ENCODE results near the gene SOCS7.

The SOCS7 gene

DNA sequence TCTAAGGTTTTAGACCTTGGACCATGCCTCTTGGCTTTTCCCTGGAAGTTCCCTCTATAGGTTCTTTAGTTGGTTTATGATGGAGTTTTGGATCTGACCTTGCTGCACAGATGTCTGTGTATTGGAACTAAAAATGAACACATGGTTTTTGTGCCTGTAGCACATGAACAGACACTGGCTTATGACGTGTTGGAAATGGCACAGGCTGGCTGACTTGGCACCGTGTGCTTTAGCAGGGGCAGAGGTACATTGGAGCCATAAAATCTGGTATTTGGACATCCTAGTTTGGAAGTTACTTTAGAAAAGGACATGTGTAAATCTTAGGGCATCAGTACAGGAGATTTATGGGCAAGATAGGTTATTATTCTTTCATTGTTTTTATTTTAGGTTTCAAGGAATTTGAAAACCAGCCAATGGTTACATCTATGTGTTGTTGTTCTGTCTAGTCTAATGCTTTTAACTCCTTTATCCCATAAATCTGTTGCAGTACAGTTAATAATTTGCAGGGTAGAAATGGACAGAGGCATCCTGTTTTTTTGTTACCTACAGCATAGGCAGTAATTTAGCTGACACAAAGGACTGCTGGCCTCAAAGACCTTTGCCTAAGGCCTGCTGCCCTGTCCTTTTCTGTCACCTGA, 6.0 kb downstream of the SOCS7 start:
- peak; percentile 37; the same call in 2 of the 3 replicates for ATAC-seq
- TF ChIP-seq ISL1 (CRISPR knock-in tag; IDR thresholded peaks at IDR 0.05), result peak; percentile 61
- TF ChIP-seq TOX (CRISPR knock-in tag; IDR thresholded peaks at IDR 0.05; ENCODE audit: borderline replicate concordance), result no peak

DNA sequence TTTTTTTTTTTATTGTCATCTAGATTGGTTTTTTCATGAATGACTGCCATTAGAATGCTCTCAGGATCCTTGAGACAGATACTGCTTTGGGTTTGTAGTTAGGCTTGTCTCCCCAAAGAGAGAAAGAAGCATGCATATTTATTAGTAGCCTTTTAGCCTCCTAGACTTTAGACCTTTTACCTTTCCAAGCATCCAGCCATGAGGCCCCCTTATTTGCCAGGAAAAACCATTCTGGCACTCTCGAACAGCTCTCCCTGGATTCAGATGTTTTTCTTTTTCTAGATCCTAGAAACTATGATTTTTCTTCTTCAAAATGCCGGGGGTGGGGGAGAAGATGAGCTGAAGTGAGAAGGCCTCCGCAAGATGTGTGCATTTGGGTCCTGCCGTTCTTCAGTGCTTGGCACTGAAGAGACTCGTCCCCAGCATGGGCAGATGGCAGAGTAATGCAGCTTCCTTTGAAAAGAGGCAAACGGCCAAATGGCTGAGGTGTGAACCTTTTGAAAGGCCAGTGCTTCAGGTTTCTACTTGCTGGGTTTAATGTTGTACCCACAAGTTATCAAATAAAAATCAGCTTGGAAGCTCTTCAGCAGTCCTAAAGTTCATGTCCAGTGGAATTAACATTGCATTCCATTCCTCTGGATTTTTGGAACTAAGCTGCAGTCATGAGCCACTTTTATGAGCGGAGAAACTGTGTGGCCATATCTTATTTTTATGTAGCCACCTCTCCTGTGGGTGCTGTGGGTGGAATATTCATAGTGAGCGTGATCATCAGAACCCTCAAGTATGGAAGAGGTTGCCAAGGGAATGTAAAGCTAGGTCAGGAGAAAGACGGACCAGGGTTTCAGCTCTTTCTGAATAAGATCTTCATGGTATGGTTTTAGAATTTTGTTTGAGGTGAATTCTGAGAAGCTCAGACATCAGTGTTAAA, 7.2 kb downstream of the SOCS7 start:
- no peak for ATAC-seq
- TF ChIP-seq OSR1 (CRISPR knock-in tag; IDR thresholded peaks at IDR 0.05), result no peak
- TF ChIP-seq ZC3H10 (CRISPR knock-in tag; IDR thresholded peaks at IDR 0.05), result no peak
- TF ChIP-seq ZFP3 (CRISPR knock-in tag; IDR thresholded peaks at IDR 0.05), result no peak
- TF ChIP-seq ESRRG (CRISPR knock-in tag; IDR thresholded peaks at IDR 0.05), result no peak
- no peak for TF ChIP-seq SNAI2 (CRISPR knock-in tag; IDR thresholded peaks at IDR 0.05)
- no peak for TF ChIP-seq ZFP30 (CRISPR knock-in tag; IDR thresholded peaks at IDR 0.05)
- TF ChIP-seq TSHZ2 (CRISPR knock-in tag; IDR thresholded peaks at IDR 0.05), result no peak
- TF ChIP-seq PPARA (CRISPR knock-in tag; IDR thresholded peaks at IDR 0.05; ENCODE audit: borderline replicate concordance), result no peak
- TF ChIP-seq CSDC2 (CRISPR knock-in tag; IDR thresholded peaks at IDR 0.05), result no peak
- no peak for TF ChIP-seq ZNF565 (CRISPR knock-in tag; conservative IDR thresholded peaks at IDR 0.05; ENCODE audit: low read depth)
- no peak for TF ChIP-seq ZNF70 (CRISPR knock-in tag; IDR thresholded peaks at IDR 0.05)
- TF ChIP-seq, protein P1, sequence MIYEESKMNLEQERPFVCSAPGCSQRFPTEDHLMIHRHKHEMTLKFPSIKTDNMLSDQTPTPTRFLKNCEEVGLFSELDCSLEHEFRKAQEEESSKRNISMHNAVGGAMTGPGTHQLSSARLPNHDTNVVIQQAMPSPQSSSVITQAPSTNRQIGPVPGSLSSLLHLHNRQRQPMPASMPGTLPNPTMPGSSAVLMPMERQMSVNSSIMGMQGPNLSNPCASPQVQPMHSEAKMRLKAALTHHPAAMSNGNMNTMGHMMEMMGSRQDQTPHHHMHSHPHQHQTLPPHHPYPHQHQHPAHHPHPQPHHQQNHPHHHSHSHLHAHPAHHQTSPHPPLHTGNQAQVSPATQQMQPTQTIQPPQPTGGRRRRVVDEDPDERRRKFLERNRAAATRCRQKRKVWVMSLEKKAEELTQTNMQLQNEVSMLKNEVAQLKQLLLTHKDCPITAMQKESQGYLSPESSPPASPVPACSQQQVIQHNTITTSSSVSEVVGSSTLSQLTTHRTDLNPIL (CRISPR knock-in tag; IDR thresholded peaks at IDR 0.05; ENCODE audit: low read depth), result no peak
- TF ChIP-seq POU6F1 (CRISPR knock-in tag; IDR thresholded peaks at IDR 0.05; ENCODE audit: borderline replicate concordance, low read depth), result no peak
- no peak for TF ChIP-seq RARB (CRISPR knock-in tag; IDR thresholded peaks at IDR 0.05)
- no peak for TF ChIP-seq TCF4 (CRISPR knock-in tag; IDR thresholded peaks at IDR 0.05; ENCODE audit: borderline replicate concordance)

- no peak for ATAC-seq
- no peak for TF ChIP-seq ZNF565 (CRISPR knock-in tag; conservative IDR thresholded peaks at IDR 0.05; ENCODE audit: low read depth)
- no peak for TF ChIP-seq TOX (CRISPR knock-in tag; IDR thresholded peaks at IDR 0.05; ENCODE audit: borderline replicate concordance)
- no peak for TF ChIP-seq GLIS3 (CRISPR knock-in tag; IDR thresholded peaks at IDR 0.05)
- TF ChIP-seq ZC3H10 (CRISPR knock-in tag; IDR thresholded peaks at IDR 0.05), result no peak
- TF ChIP-seq ISL1 (CRISPR knock-in tag; IDR thresholded peaks at IDR 0.05), result no peak
- TF ChIP-seq ARNTL (CRISPR knock-in tag; IDR thresholded peaks at IDR 0.05; ENCODE audit: borderline replicate concordance, low read depth), result no peak
- no peak for TF ChIP-seq RARB (CRISPR knock-in tag; IDR thresholded peaks at IDR 0.05)
- TF ChIP-seq TCF4 (CRISPR knock-in tag; IDR thresholded peaks at IDR 0.05; ENCODE audit: borderline replicate concordance), result no peak
- TF ChIP-seq CSDC2 (CRISPR knock-in tag; IDR thresholded peaks at IDR 0.05), result no peak
- TF ChIP-seq SNAI2 (CRISPR knock-in tag; IDR thresholded peaks at IDR 0.05), result no peak
Measured at GRCh38 chr17:38361694-38362465, 10.2 kb downstream of the SOCS7 start.

DNA sequence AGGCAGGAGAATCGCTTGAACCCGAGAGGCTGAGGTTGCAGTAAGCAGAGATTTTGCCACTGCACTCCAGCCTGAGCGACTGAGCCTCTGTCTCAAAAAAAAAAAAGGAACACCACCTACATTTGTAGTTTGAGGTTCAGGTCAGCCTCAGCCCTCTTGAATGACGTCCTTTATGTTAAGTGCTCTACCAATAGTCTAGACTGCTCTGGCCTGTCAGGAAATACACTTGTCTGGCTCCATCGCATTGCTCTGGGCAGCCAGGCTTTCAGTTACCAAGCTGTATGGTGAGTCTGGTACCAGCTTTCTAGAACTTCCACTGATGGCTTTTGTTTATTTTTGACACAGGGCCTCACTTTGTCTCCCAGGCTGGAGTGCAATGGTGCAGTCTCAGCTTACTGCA, 11.4 kb downstream of the SOCS7 start:
- TF ChIP-seq ZFP30 (CRISPR knock-in tag; IDR thresholded peaks at IDR 0.05) (no peak), ZNF8 (CRISPR knock-in tag; IDR thresholded peaks at IDR 0.05) (no peak)
- ATAC-seq, result no peak

Measured in SK-N-SH treated with all-trans-retinoic acid at 6 μM for 48 hours (cell line).